ENCODE data around the gene POLN.

The POLN gene

GRCh38 chr4:2264481-2265041 lies 22.6 kb upstream of the POLN start:
- TF ChIP-seq EZH2 (IDR thresholded peaks at IDR 0.05; ENCODE audit: borderline replicate concordance, low read length) (no peak), CTCF (IDR thresholded peaks at IDR 0.05; ENCODE audit: low read length) (no peak)
- Histone ChIP-seq H3F3A (ENCODE audit: insufficient read depth, low read length) (no peaks in the 10 kb centered on the region), H3K9ac (ENCODE audit: low read length) (no peak overlapping the region), H3K4me3 (ENCODE audit: low read depth, low read length, poor library complexity, severe bottlenecking) (no peak overlapping the region), H3K36me3 (ENCODE audit: insufficient read depth, low read length) (no peaks in the 10 kb centered on the region), H4K20me1 (ENCODE audit: insufficient read depth, low read length) (no peaks in the 10 kb centered on the region), H3K79me2 (ENCODE audit: insufficient read depth, low read length) (no peaks in the 10 kb centered on the region), H3K9me2 (ENCODE audit: low read depth, low read length) (no peaks in the 10 kb centered on the region), H3K4me2 (ENCODE audit: low read length) (no peak overlapping the region), H3K27me3 (ENCODE audit: insufficient read depth, low read length) (no peaks in the 10 kb centered on the region), H3K9me3 (ENCODE audit: low read length) (no peaks in the 10 kb centered on the region), H3K27ac (ENCODE audit: low read depth, low read length, poor library complexity, severe bottlenecking) (no peak overlapping the region), H3K4me1 (ENCODE audit: insufficient read depth, low read length, severe bottlenecking) (peaks cover 29% of the 10 kb centered on the region), H2AFZ (ENCODE audit: low read length) (no peak overlapping the region)

DNA sequence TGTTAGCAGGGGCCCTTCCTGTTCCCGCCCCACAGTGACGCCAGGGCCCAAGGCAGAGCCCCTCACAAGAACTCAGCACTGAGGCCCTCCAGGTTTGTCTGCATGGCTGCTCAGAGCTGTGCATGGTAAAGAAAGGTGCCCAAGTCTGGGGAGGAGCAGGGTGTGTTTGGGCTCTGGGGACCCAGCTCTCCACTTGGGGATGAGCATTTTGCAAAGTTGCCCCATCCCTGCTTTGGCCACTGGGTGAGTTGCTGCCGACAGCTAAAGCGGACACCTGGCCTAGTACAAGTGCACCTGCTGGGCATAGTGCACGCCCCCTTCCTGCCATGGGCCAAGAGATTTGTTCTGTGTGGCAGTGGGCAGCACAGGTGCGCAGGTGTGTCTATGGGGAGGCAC lies 22.0 kb upstream of the POLN start:
- H2AFZ ChIP-seq (ENCODE audit: low read length) = no peak overlapping the region
- no peak overlapping the region for H3K27ac ChIP-seq (ENCODE audit: low read depth, low read length, poor library complexity, severe bottlenecking)
- H3K79me2 ChIP-seq (ENCODE audit: insufficient read depth, low read length) = no peaks in the 10 kb centered on the region
- no peaks in the 10 kb centered on the region for H3F3A ChIP-seq (ENCODE audit: insufficient read depth, low read length)
- no peaks in the 10 kb centered on the region for H3K9me3 ChIP-seq (ENCODE audit: low read length)
- no peaks in the 10 kb centered on the region for H4K20me1 ChIP-seq (ENCODE audit: insufficient read depth, low read length)
- H3K9ac ChIP-seq (ENCODE audit: low read length) = no peak overlapping the region
- no peaks in the 10 kb centered on the region for H3K36me3 ChIP-seq (ENCODE audit: insufficient read depth, low read length)
- no peak overlapping the region for H3K4me3 ChIP-seq (ENCODE audit: low read depth, low read length, poor library complexity, severe bottlenecking)
- no peaks in the 10 kb centered on the region for H3K27me3 ChIP-seq (ENCODE audit: insufficient read depth, low read length)
- H3K4me2 ChIP-seq (ENCODE audit: low read length) = no peak overlapping the region
- no peaks in the 10 kb centered on the region for H3K9me2 ChIP-seq (ENCODE audit: low read depth, low read length)
- peaks cover 29% of the 10 kb centered on the region for H3K4me1 ChIP-seq (ENCODE audit: insufficient read depth, low read length, severe bottlenecking)
- TF ChIP-seq EZH2 (IDR thresholded peaks at IDR 0.05; ENCODE audit: borderline replicate concordance, low read length) (no peak), CTCF (IDR thresholded peaks at IDR 0.05; ENCODE audit: low read length) (no peak)

DNA sequence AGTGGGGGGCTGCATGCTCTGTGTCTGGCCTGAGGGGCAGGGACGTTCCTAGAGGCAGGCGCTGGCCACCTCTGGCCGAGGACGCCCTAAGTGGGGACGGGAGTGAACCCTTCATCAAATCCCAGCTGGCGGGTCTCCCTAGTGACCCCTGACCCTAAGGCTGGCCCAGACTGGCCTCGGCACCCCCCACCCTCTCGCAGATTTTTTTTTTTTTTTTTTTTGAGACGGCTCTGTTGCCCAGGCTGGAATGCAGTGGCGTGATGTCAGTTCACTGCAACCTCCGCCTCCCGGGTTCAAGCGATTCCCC lies 21.0 kb upstream of the POLN start:
- Histone ChIP-seq H4K20me1 (ENCODE audit: insufficient read depth, low read length) (no peaks in the 10 kb centered on the region), H3K4me2 (ENCODE audit: low read length) (peak overlapping the region; percentile 84), H3K36me3 (ENCODE audit: insufficient read depth, low read length) (no peaks in the 10 kb centered on the region), H3K9me2 (ENCODE audit: low read depth, low read length) (no peaks in the 10 kb centered on the region), H3K27ac (ENCODE audit: low read depth, low read length, poor library complexity, severe bottlenecking) (peak overlapping the region; percentile 51), H3K79me2 (ENCODE audit: insufficient read depth, low read length) (no peaks in the 10 kb centered on the region), H3K4me1 (ENCODE audit: insufficient read depth, low read length, severe bottlenecking) (peaks cover 29% of the 10 kb centered on the region), H2AFZ (ENCODE audit: low read length) (no peak overlapping the region), H3K9ac (ENCODE audit: low read length) (peak overlapping the region; percentile 91), H3K4me3 (ENCODE audit: low read depth, low read length, poor library complexity, severe bottlenecking) (peak overlapping the region; percentile 72), H3F3A (ENCODE audit: insufficient read depth, low read length) (no peaks in the 10 kb centered on the region), H3K27me3 (ENCODE audit: insufficient read depth, low read length) (no peaks in the 10 kb centered on the region), H3K9me3 (ENCODE audit: low read length) (no peaks in the 10 kb centered on the region)
- TF ChIP-seq EZH2 (IDR thresholded peaks at IDR 0.05; ENCODE audit: borderline replicate concordance, low read length) = no peak
- TF ChIP-seq CTCF (IDR thresholded peaks at IDR 0.05; ENCODE audit: low read length) = no peak
